GM12874 (cell line): ENCODE data around the gene RIPOR2.

Experiments
- TF ChIP-seq, protein P1 (sequence below): IDR thresholded peaks from 2 replicates; pipeline ENCODE4 v1.5.1; 2011; ENCODE audit warnings: low read depth, mild to moderate bottlenecking, control low read depth, low read length, moderate library complexity; ENCODE audit not compliant: insufficient read depth

Gene RIPOR2

DNA sequence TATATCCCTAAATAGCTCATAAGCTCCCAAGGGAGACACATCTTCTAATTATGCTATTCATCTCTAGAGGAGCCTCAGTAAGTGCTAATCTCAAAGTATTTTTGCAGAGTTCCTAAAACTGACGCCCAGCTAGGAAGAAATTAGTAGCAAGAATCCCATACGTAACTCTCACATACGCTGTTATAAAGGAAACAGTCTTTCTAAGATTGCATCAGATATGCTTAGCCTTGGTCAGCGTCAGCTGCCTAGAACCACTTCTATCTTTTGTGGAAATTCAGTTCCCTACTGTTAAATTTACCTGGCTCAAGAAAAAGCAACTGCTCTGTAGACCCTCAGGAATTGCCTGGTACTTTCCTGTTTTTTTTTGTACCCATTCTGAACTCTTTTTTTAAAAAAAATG lies 13.6 kb downstream of the RIPOR2 start:
- TF ChIP-seq, protein P1, sequence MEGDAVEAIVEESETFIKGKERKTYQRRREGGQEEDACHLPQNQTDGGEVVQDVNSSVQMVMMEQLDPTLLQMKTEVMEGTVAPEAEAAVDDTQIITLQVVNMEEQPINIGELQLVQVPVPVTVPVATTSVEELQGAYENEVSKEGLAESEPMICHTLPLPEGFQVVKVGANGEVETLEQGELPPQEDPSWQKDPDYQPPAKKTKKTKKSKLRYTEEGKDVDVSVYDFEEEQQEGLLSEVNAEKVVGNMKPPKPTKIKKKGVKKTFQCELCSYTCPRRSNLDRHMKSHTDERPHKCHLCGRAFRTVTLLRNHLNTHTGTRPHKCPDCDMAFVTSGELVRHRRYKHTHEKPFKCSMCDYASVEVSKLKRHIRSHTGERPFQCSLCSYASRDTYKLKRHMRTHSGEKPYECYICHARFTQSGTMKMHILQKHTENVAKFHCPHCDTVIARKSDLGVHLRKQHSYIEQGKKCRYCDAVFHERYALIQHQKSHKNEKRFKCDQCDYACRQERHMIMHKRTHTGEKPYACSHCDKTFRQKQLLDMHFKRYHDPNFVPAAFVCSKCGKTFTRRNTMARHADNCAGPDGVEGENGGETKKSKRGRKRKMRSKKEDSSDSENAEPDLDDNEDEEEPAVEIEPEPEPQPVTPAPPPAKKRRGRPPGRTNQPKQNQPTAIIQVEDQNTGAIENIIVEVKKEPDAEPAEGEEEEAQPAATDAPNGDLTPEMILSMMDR, result no peak

DNA sequence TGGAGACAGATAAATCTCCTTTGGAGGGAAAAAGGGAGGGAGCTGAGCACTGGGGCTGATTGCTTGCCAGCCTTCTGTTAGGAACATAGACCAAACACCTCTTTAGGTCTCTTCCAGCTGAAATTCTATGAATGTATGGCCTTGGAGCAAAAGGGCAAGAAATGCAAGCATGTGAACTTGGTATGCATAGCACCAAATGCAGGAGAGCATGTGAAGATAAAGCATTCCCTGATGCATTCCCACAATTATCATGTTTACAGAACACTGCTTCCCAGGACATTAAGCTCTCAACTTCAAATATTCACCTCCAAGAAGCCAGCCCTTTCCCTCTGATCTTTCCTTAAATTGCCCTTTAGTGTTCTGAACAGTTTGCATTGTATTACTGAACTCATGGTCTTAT lies 15.6 kb downstream of the RIPOR2 start:
- TF ChIP-seq, protein P1, result no peak

DNA sequence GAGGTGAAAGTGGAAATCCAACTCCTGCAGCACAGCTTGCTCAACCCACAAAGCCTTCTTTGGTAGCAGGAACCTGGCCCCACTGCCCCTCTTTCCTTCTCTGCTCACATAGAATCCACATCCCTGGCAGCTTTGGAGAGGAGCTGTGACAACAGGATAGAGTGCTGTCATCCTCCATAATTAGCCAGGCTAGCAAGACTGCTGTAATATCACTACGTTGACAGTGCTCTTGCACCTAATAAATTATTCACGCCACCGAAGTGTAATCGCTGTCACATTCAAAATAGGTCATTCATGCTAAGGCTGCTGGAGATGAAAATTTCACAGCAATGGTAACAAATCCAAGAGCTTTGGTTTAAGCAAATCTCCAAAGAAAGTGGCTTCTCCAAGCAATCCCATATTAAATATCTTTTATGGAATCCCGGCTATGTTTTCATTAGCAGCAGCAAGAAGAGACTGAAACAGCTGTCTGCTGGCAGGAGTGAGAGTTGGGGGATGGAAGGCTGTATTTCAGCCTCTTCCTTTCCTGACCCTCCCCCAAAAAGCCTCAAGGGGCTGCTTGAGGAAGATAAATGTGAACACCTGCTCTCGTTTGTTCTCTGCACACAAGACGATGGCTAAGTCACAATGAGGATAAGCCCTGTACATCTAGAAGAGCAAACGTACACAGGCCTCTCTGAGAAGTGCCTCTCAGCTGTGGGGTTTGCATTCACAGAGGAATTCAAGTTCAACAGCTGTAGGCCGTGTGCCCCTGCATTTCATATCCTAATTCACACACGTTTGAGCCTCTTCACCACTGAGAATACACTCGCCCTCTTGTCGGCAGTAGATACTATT lies 16.5 kb downstream of the RIPOR2 start:
- TF ChIP-seq, protein P1, result no peak

DNA sequence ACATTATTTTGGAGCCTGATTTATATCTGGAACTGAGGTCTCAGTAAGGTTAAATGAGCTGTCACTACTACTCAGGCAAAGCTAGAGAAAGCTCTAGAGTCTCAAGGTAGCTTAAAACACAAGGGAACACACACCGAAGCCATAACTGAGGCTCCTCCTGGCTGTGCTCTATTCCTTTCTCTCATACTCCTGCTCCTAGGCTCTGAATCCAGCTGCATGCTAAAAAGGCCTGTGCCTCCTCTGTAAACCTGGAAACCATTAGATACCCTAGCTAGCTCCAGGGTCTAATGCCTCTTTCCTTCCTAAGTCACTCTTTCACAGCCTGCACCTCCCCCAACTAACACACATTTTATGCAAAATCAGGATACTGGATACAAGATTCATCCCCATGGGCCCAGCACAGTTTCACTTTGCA lies 17.1 kb downstream of the RIPOR2 start:
- TF ChIP-seq, protein P1, result no peak

DNA sequence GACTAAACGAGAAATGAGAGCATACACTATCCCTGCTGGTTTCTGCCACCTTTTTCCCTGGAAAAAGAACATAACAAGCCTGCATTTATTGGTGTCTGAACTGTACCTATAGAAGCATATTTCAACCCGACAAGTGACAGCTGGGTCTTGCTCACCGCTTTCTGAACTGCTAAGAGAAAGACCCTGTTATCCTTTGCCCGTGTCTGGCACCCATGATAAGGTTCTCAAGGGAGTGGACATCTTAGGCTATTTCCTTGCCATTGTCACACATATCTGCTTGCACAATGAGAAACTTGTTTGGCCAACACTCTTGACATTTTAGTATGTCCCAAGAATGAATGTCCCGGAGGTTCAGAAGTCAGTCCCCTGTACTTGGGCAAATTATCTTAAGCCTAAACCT lies 19.3 kb downstream of the RIPOR2 start:
- TF ChIP-seq, protein P1, result no peak

DNA sequence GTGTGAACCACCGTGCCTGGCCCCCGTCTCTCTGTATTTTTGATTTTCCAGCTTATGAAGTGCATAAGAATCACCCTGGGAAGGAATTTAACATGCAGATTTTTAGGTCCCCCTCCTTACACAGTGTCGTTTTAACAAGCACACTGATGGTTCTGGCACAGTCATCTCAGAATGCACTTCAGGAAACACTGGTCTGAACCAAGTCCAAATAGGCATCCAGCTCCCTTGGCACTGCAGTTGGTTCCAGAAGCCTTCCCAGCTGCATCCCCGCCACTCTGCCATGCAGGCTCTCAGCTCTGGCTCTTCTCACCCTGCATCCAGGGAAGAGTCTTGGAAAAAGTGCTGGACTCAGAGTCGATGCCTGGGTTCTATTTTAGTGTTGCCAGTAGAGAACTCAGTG lies 20.1 kb downstream of the RIPOR2 start:
- TF ChIP-seq, protein P1, result no peak

DNA sequence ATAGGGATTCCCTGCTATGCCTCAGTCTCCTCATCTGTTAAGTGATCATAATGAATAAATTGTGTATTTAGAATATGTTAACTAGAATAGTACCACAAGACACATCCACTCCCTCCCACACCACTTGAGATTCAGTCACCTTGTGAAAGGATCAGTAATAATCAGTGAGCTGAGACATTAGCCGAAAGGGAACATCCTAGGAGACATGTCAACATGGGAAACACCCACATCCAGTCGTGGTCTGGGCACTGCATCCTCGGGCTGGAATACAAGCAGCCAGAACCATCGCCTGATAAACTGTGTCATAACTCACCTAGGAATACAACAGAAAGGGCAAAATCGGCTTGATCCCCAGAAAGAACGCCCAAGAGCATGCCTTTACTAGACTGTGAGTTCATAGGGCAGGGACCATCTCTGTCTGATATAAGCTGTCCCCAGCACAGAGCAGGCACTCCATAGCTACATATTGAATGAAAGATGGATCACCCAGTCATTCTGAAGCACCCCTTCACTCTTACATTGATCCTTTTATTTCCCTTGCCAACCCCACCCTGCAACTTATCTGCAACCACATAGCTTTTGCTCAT lies 23.9 kb downstream of the RIPOR2 start:
- TF ChIP-seq, protein P1, result no peak
